ENCODE data around the gene KCNK18.

The KCNK18 gene

DNA sequence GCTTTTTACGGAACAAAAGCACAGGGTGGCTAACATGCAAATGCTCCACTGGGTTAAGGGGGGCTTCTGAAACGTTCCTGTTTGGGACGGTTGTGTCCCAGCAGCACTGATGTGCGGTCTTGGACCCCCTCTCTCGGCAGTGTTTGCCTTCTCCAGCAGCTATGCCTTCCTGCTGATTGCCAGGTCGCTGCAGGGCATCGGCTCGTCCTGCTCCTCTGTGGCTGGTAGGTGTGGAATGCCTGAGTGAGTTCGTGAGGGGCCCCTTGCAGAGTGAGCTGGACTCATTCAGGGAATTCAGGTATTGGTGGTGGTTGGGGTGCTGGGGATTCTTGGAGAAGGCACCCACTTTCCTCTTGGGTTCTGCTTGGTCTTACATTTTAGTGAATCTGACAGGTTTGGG lies 56.6 kb downstream of the KCNK18 start:
- no peak for DNase-seq (ENCODE audit: low read depth)

DNA sequence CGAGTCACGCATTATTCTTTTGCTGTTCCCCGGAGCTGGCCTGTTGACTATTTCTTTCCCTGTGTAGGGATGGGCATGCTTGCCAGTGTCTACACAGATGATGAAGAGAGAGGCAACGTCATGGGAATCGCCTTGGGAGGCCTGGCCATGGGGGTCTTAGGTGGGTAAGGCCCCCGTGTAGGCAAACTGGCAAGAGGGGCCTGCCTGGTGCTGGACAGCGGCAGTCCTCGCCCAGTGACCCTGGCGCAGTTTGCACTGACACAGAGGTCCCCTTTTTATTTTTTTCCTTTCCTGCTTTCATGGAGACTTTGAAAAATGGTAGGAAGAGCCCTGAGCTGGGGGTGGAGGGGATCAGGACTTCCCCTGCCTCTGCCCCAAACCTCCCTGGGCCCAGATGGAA lies 57.0 kb downstream of the KCNK18 start:
- no peak for DNase-seq (ENCODE audit: low read depth)

DNA sequence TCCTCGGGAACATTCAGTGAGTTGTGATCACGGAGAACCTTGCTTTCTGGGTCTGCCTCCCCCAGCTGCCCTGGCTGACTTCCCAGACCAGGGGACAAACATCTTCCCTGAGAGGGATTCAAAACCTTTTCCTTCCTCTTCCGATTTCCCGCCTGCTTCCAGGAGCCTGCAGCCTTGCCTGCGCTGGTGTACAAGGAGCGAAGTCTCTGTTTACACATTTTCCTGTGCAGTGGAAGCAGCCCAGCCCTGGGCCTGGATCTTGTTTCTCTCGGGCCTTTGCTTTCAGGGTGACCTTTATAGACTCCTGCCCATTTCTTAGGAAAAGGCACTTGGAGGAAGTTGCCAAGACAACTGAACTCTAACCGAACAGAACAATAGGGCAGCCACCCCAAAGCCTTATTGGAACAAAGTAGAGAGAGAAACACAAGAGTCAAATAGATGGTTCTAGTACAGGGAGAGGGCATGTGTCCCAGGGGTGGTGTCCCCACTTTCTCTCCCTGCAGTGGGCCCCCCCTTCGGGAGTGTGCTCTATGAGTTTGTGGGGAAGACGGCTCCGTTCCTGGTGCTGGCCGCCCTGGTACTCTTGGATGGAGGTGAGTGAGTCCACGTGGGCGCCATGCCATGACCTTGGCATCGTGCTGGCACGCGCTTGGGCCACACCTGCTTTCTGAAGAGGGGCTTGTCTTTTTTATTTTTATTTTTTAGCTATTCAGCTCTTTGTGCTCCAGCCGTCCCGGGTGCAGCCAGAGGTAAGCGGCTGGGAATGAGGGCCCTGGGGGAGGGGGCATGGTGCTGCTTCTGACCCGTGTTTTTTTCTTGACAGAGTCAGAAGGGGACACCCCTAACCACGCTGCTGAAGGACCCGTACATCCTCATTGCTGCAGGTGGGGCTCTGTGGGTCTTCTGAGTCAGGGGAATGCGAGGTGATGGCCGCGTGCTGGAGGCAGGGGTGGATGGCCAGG lies 57.8 kb downstream of the KCNK18 start:
- DNase-seq (ENCODE audit: low read depth) = no peak

- DNase-seq (ENCODE audit: low read depth) = no peak
Measured at GRCh38 chr10:117255835-117256460, 58.7 kb downstream of the KCNK18 start.

DNA sequence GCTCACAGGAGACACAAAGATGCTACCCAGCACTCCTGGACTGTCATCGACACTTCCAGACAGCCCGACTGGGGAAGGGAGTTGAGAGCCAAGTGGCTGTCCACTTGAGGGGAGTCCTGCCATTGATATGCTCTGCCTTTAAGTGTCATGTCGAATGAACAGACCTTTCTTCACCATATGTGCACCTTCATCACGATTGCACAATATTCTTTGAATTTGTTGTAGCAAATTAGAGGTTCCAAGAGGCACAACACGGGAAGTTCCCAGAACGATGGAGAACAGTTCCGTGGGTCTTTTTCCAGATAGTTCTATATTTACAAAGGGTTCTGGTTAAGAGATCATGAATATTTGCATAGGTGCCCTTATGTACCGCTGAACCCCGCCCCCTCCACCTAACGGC lies 59.6 kb downstream of the KCNK18 start:
- no peak for DNase-seq (ENCODE audit: low read depth)

DNA sequence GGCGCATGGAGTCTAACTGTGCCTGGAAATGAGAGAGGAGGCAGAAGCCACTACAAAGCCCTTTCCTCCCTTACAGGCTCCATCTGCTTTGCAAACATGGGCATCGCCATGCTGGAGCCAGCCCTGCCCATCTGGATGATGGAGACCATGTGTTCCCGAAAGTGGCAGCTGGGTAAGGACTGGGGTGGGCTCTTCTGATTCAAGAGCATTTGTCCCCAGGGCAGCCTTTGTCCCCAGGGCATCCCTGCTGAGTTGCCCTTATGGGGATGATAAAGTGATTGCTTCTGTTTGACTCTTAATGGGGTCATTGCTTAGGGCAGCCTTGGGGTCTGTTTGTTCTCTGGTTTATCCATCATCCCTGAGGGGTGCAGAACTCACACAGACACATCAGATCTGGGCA lies 60.4 kb downstream of the KCNK18 start:
- DNase-seq (ENCODE audit: low read depth) = no peak

DNA sequence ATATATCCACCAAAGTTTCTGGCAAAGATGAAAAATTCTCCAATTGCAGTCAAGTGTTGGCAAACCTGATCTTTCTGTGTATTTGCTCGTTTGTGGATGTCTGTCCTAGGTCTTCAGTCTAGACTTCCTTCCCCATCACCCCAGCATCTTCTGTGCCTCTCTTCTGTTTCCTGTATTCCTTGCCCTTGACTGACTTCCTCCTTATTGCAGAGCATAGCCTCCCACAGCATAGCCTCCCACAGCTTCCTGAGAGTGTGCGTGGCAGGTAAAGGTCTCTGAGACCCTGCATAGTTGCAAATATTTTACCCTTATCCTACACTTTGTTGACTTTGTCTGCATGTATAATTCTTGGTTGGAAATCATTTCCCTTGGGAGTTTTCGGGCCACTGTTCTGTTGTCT lies 62.0 kb downstream of the KCNK18 start:
- DNase-seq (ENCODE audit: low read depth) = no peak
